ENCODE results near the gene SRSF7.

The SRSF7 gene

DNA sequence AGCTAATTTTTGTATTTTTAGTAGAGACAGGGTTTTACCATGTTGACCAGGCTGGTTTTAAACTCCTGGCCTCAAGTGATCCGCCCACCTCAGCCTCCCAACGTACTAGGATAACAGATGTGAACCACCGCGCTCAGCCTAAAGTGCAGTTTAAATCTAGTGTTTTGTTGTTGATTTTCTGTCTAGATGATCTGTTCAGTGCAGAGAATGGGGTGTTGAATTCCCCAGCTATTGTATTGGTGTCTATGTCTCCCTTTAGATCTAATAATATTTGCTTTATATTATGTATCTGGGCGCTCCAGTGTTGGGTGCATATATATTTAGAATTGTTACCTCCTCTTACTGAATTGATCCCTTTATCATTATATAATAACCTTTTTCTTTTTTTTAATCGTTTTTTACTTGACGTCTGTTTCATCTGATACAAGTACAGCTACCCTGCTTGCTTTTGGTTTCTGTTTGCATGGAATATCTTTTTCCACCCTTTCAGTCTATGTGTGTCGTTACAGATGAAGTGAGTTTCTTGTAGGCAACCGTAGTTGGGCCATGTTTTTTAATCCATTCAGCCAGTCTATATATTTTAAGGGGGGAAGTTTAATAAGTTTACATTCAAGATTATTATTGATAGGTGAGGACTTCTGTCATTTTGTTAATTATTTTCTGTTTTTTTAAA, 50.9 kb downstream of the SRSF7 start:
- DNase-seq, result no peak

DNA sequence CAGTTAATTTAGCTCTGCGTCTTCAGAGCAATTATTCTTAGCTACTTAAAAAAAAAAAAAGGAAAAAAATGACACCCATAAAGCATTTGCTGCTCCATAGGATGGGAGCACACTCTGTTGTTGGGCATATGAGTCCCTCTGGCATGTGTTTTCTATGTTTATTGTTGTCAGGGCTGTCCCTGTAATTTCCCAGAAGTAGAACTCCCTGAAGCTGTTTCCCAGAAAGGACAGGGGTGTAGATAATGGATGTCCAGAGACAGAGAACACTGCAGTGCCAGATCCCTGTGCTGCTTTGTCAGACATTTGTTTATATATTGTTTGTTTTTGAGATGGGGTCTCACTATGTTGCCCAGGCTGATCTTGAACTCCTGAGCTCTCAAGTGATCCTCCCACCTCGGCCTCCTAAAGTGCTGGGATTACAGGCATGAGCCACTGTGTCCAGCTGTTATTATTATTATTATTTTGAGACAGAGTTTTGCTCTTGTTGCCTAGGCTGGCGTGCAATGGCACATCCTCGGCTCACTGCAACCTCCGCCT, 52.6 kb downstream of the SRSF7 start:
- DNase-seq, result no peak

- DNase-seq, result no peak
These were observed 53.9 kb downstream of the SRSF7 start for GRCh38 chr2:38697116-38697840.

Measured in NCI-H2107 (cell line).